Neural progenitor cell (in vitro differentiated cells): ENCODE measurements around the gene STPG1.

Experiments
- CTCF ChIP-seq: fragments of 200-600 bp; sonication (generic); IDR thresholded peaks from 2 replicates; pipeline ENCODE4 v1.5.1; 2017; ENCODE audit warnings: antibody characterized with exemption, mild to moderate bottlenecking
- EZH2 ChIP-seq: fragments of 200-600 bp; sonication (generic); IDR thresholded peaks from 2 replicates; pipeline ENCODE4 v1.6.1; 2017; ENCODE audit warnings: antibody characterized with exemption, mild to moderate bottlenecking, moderate library complexity
- EZH2phosphoT487 ChIP-seq: fragments of 200-600 bp; sonication (generic); IDR thresholded peaks from 2 replicates; pipeline ENCODE4 v1.6.1; 2017; ENCODE audit warnings: antibody characterized with exemption

GRCh38 chr1:24329797-24330543, 83.6 kb downstream of the STPG1 start:
- TF ChIP-seq CTCF (no peak), EZH2phosphoT487 (no peak), EZH2 (no peak)
